Testis (tissue), 2 donors: Measurements from ENCODE around the gene CFAP20DC.
"Not testable (repeated sequence)": the region's sequence is repeated elsewhere in the genome, so short reads cannot be mapped to it uniquely, and the experiment has no call there.

Source experiments
- POLR2A ChIP-seq: fragments of 450-650 bp; IDR thresholded peaks from one replicate; pipeline ENCODE4 v1.6.1; 2017; ENCODE audit warnings: antibody characterized with exemption, mild to moderate bottlenecking, moderate library complexity
- TF ChIP-seq, protein P1 (sequence below), 3 experiments: fragments of 450-650 bp in 2 of 3; fragments of 200-600 bp in 1 of 3; sonication (generic) in 1 of 3; IDR thresholded peaks; one replicate each; pipeline ENCODE4 v1.5.1; 2016 to 2019; ENCODE audit warnings: antibody characterized with exemption in 3 of 3, mild to moderate bottlenecking in 2 of 3, moderate library complexity in 1 of 3

GRCh38 chr3:59050811-59051414 is 1.1 kb upstream of the CFAP20DC start:
- TF ChIP-seq, protein P1, sequence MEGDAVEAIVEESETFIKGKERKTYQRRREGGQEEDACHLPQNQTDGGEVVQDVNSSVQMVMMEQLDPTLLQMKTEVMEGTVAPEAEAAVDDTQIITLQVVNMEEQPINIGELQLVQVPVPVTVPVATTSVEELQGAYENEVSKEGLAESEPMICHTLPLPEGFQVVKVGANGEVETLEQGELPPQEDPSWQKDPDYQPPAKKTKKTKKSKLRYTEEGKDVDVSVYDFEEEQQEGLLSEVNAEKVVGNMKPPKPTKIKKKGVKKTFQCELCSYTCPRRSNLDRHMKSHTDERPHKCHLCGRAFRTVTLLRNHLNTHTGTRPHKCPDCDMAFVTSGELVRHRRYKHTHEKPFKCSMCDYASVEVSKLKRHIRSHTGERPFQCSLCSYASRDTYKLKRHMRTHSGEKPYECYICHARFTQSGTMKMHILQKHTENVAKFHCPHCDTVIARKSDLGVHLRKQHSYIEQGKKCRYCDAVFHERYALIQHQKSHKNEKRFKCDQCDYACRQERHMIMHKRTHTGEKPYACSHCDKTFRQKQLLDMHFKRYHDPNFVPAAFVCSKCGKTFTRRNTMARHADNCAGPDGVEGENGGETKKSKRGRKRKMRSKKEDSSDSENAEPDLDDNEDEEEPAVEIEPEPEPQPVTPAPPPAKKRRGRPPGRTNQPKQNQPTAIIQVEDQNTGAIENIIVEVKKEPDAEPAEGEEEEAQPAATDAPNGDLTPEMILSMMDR (IDR thresholded peaks at IDR 0.05) = not testable (repeated sequence)
- not testable (repeated sequence) for TF ChIP-seq POLR2A
